ENCODE data around the gene METTL21A. TPM values are rescaled to one million over a fixed set of nuclear protein-coding genes. Genes with fewer than 3 reads are reported as not detected.

The METTL21A gene
- total and polyA plus RNA-seq, 2 of the 13 experiments (the other 11 are each of a cell fraction or from before 2014, with no cell fraction given) = 42.4 to 61.2 TPM

DNA sequence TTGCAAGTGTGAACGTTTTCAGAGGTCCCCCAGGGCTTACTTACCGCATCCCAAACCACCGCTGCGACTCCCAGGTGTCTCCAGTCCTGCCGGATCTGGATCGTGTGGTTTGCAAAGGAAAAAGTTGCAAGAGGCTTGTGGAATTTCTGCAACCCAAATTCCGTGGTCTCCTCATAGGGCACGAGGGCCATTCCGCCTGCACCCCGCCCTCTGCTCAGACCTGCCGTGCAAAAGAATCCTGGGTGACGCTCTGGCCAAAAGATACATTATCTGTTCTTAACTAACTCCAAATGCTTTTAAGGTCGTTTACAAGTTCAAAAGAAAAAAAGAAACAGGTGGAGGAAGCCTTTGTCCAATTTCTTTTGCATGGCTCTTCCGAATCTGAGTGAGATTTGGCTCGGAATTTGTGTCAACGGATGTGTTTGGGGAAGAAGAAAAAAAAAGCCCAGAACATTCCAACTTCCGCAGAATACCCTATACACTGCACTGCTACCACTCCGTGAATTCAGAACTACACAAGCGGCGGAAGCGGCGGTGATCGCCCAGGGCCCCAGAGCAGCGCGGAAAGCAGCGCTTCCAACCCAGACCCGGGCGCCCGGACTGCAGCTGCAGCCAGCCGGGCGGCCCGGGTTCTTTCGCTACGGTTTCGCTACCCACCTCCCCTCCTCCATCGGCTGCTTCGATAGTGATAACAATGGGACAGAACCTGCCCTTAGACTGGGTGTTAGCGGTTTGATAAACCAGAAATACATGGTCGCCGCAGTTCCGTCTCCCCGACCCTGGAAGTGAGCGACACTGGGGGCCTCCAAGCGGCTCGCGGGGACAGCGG is 795 bp downstream of the METTL21A start (continued):
- TF ChIP-seq, protein P1, sequence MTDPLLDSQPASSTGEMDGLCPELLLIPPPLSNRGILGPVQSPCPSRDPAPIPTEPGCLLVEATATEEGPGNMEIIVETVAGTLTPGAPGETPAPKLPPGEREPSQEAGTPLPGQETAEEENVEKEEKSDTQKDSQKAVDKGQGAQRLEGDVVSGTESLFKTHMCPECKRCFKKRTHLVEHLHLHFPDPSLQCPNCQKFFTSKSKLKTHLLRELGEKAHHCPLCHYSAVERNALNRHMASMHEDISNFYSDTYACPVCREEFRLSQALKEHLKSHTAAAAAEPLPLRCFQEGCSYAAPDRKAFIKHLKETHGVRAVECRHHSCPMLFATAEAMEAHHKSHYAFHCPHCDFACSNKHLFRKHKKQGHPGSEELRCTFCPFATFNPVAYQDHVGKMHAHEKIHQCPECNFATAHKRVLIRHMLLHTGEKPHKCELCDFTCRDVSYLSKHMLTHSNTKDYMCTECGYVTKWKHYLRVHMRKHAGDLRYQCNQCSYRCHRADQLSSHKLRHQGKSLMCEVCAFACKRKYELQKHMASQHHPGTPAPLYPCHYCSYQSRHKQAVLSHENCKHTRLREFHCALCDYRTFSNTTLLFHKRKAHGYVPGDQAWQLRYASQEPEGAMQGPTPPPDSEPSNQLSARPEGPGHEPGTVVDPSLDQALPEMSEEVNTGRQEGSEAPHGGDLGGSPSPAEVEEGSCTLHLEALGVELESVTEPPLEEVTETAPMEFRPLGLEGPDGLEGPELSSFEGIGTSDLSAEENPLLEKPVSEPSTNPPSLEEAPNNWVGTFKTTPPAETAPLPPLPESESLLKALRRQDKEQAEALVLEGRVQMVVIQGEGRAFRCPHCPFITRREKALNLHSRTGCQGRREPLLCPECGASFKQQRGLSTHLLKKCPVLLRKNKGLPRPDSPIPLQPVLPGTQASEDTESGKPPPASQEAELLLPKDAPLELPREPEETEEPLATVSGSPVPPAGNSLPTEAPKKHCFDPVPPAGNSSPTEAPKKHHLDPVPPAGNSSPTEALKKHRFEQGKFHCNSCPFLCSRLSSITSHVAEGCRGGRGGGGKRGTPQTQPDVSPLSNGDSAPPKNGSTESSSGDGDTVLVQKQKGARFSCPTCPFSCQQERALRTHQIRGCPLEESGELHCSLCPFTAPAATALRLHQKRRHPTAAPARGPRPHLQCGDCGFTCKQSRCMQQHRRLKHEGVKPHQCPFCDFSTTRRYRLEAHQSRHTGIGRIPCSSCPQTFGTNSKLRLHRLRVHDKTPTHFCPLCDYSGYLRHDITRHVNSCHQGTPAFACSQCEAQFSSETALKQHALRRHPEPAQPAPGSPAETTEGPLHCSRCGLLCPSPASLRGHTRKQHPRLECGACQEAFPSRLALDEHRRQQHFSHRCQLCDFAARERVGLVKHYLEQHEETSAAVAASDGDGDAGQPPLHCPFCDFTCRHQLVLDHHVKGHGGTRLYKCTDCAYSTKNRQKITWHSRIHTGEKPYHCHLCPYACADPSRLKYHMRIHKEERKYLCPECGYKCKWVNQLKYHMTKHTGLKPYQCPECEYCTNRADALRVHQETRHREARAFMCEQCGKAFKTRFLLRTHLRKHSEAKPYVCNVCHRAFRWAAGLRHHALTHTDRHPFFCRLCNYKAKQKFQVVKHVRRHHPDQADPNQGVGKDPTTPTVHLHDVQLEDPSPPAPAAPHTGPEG (CRISPR knock-in tag; IDR thresholded peaks at IDR 0.05) = 0 out of 2 replicates have a peak, but pooled peaks have one; percentile 1
- TF ChIP-seq ISX (CRISPR knock-in tag; conservative IDR thresholded peaks at IDR 0.05) (no peak), ZNF12 (CRISPR knock-in tag; IDR thresholded peaks at IDR 0.05) (no peak), PHF20 (CRISPR knock-in tag; IDR thresholded peaks at IDR 0.05) (no peak), ZFP82 (CRISPR knock-in tag; IDR thresholded peaks at IDR 0.05; ENCODE audit: borderline replicate concordance) (no peak), ZNF660 (CRISPR knock-in tag; IDR thresholded peaks at IDR 0.05; ENCODE audit: borderline replicate concordance, low read depth) (no peak), ZNF614 (CRISPR knock-in tag; IDR thresholded peaks at IDR 0.05; ENCODE audit: borderline replicate concordance) (no peak; the same call in 1 of the 2 replicates), MIER3 (CRISPR knock-in tag; IDR thresholded peaks at IDR 0.05; ENCODE audit: borderline replicate concordance) (no peak), GLI4 (CRISPR knock-in tag; IDR thresholded peaks at IDR 0.05; ENCODE audit: borderline replicate concordance) (no peak), EP300 (IDR thresholded peaks at IDR 0.05; ENCODE audit: low read depth in 2 of 2, low read length in 2 of 2) (no peak), EP300 (CRISPR knock-in tag; IDR thresholded peaks at IDR 0.05; ENCODE audit: borderline replicate concordance) (no peak), ZBTB7A (CRISPR knock-in tag; IDR thresholded peaks at IDR 0.05) (0 out of 2 replicates have a peak, but pooled peaks have one; percentile 51)
- TF ChIP-seq, protein P2, sequence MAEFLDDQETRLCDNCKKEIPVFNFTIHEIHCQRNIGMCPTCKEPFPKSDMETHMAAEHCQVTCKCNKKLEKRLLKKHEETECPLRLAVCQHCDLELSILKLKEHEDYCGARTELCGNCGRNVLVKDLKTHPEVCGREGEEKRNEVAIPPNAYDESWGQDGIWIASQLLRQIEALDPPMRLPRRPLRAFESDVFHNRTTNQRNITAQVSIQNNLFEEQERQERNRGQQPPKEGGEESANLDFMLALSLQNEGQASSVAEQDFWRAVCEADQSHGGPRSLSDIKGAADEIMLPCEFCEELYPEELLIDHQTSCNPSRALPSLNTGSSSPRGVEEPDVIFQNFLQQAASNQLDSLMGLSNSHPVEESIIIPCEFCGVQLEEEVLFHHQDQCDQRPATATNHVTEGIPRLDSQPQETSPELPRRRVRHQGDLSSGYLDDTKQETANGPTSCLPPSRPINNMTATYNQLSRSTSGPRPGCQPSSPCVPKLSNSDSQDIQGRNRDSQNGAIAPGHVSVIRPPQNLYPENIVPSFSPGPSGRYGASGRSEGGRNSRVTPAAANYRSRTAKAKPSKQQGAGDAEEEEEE (CRISPR knock-in tag; IDR thresholded peaks at IDR 0.05; ENCODE audit: borderline replicate concordance) = no peak
- TF ChIP-seq, protein P3, sequence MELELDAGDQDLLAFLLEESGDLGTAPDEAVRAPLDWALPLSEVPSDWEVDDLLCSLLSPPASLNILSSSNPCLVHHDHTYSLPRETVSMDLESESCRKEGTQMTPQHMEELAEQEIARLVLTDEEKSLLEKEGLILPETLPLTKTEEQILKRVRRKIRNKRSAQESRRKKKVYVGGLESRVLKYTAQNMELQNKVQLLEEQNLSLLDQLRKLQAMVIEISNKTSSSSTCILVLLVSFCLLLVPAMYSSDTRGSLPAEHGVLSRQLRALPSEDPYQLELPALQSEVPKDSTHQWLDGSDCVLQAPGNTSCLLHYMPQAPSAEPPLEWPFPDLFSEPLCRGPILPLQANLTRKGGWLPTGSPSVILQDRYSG (CRISPR knock-in tag; IDR thresholded peaks at IDR 0.05) = no peak
- TF ChIP-seq, protein P4, sequence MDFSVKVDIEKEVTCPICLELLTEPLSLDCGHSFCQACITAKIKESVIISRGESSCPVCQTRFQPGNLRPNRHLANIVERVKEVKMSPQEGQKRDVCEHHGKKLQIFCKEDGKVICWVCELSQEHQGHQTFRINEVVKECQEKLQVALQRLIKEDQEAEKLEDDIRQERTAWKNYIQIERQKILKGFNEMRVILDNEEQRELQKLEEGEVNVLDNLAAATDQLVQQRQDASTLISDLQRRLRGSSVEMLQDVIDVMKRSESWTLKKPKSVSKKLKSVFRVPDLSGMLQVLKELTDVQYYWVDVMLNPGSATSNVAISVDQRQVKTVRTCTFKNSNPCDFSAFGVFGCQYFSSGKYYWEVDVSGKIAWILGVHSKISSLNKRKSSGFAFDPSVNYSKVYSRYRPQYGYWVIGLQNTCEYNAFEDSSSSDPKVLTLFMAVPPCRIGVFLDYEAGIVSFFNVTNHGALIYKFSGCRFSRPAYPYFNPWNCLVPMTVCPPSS (IDR thresholded peaks at IDR 0.05) = no peak
- TF ChIP-seq, protein P5, sequence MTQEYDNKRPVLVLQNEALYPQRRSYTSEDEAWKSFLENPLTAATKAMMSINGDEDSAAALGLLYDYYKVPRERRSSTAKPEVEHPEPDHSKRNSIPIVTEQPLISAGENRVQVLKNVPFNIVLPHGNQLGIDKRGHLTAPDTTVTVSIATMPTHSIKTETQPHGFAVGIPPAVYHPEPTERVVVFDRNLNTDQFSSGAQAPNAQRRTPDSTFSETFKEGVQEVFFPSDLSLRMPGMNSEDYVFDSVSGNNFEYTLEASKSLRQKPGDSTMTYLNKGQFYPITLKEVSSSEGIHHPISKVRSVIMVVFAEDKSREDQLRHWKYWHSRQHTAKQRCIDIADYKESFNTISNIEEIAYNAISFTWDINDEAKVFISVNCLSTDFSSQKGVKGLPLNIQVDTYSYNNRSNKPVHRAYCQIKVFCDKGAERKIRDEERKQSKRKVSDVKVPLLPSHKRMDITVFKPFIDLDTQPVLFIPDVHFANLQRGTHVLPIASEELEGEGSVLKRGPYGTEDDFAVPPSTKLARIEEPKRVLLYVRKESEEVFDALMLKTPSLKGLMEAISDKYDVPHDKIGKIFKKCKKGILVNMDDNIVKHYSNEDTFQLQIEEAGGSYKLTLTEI (CRISPR knock-in tag; conservative IDR thresholded peaks at IDR 0.05) = no peak

All from HepG2 (cell line).